HG02981 (cell line): ENCODE results near the gene CABP7.

Experiments
- ATAC-seq: cut with Tn5 transposase; IDR thresholded peaks from one replicate; pipeline ENCODE4 v1.9.1; 2021; ENCODE audit warnings: mild to moderate bottlenecking, moderate library complexity; ENCODE audit not compliant: unreplicated experiment

Gene CABP7

DNA sequence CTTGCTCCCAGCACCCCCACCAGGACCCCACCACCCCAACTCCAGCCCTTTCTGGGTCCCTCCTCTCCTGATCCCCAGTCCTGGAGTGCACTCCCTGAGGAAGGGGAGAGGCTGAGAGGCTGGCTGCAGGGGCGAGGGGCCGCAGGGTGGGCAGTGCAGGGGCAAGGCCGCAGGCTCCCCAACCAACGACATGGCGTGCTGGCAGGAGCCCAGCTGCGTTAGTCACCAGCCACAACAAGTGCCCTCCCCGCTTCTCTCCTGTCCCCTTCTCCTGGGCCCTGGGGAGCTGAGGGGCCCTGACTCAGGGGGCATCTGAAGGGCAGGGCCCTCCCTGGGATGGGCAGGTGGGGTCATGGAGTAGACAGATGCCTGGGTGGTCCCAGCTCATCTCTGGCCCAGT, 2.3 kb downstream of the CABP7 start:
- no peak for ATAC-seq

DNA sequence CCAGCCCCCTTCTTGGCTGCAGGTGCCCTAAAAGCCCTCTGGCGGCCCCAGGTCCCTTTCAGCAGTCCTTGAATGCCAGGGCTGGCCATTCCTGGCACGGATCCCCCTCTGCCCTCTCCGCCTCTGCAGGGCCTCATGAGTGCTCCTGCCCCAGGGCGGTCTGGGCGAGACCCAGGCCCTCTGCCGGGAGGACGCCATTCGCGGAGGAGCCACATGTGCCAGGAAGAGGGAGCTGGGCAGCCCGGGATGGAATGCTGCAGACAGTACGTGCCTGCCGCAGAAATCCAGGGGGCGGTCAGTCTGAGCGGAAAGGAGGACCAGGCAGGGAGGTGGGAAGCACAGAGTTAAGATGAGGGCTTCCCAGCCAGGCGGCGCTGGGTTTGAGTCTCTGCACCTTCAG, 2.8 kb downstream of the CABP7 start:
- ATAC-seq, result no peak

DNA sequence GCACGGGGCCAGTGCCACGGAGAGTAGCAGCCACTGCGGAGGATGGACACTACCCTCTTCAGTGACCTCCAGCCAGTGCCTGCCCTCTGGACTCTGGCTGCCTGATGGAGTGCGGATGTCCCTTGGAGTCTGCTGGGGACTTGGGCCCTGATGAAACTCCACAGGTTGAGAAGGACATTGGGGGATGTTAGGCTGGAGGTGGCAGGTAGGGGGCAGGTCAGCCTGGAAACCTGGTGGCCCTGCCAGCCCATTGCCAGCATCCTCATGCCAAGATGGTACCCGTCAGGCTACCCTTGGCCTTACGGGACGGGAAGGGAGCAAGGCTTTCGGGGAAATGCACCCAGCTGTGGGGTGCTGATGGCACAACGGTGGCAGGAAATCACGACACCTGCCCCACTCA, 4.0 kb downstream of the CABP7 start:
- no peak for ATAC-seq

DNA sequence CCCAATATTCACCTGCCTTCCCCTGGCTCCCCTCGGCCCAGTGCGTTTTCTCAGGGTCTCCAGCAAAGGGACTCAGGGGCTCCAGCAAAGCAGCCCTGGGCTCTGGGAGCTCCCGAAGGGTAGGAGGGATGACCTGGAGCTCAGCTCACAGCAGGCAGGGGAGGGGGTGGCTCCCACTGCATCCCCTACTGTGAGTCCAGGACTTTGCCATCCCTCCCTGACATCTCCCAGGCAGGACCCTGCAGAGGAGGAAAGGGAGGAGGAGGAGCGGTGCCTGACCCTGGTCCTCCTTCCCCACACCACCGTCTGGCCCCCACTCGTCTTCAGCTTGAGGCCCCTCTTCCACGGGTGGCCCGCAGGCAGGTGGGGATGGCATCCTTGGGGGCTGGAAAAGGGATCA, 5.0 kb downstream of the CABP7 start:
- no peak for ATAC-seq

DNA sequence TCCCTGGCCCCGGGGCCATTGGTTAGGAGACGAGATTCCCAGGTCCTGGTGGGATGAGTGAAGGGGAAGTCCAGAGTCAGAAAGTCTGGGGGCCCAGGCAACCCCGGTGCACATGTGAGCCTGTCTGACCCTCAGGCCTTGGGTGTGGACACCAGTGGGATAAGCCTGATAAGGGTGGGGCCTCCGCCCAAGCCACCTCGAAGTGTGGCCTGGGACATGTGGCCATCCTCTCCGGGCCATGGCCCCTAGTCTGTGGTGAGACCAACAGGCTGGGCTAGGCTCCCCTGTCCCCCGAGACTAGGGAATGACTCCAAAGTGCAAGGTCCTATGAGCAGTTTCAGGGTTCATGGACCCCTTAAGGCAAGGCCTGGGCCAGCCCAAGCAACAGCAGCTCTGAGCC, 6.3 kb downstream of the CABP7 start:
- no peak for ATAC-seq

DNA sequence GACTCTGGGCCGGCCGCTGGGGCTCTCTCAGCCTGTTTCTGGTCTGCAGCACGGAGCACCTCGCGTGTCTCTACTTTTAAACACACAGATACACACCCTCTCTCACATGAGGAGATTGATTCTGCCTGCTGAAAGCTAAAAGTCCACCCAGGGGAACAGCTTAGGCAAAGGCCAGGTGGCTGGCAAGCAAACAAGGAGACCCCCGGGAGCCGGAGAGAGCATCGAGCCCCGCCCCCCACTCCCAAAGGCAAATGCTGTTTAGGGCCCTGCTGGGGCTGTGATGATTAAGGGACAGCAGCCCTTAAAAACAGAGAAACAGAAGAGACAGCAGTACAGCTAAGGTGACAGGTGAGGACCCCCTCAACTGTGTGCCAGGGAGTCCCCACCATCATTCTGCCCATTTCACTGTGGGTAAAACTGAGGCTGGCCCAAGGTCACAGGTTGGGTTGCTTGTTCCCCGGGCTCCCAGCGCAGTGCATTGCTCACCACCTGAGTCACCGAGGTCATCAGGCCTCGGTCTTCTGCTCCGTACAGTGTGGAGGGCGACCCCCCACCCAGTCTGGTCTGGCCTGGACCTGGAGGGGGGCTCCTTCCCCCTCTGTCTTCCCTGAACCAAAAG, 6.8 kb downstream of the CABP7 start:
- ATAC-seq, result no peak

DNA sequence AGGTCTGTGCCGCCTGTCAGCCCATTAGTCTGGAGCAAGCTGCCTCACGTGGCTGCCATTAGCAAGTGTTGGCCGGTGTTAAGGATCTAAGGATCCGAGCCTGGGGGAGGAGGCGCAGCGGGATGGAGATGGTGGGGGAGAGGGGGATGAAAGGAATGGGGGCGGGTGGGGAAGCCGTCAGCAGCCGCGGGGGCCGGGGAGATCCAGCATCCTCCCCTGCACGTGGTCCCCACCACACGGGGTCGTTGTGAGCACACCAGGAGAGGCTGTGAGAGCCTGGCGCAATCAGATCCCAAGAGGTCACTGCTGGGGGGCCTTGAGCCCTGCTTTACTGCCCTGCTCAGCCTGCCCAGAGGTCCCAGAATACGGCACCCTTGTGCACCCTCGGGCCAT, 7.3 kb downstream of the CABP7 start:
- no peak for ATAC-seq

DNA sequence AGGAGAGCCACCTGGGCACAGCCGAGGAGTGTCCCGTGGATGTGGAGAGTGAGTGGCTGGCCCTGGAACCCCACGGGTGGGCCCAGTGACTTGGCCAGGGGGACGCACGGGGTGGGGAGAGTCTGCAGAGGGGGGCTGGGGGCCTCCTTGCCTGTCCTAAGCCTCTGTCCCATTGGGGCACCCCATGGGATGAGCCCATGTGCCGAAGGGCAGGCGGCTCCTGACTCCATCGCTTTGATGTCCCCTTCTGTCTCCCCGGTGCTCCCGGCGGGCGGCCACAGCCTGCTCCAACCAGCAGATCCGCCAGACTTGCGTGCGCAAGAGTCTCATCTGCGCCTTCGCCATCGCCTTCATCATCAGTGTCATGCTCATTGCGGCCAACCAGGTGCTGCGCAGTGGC, 9.4 kb downstream of the CABP7 start:
- no peak for ATAC-seq

DNA sequence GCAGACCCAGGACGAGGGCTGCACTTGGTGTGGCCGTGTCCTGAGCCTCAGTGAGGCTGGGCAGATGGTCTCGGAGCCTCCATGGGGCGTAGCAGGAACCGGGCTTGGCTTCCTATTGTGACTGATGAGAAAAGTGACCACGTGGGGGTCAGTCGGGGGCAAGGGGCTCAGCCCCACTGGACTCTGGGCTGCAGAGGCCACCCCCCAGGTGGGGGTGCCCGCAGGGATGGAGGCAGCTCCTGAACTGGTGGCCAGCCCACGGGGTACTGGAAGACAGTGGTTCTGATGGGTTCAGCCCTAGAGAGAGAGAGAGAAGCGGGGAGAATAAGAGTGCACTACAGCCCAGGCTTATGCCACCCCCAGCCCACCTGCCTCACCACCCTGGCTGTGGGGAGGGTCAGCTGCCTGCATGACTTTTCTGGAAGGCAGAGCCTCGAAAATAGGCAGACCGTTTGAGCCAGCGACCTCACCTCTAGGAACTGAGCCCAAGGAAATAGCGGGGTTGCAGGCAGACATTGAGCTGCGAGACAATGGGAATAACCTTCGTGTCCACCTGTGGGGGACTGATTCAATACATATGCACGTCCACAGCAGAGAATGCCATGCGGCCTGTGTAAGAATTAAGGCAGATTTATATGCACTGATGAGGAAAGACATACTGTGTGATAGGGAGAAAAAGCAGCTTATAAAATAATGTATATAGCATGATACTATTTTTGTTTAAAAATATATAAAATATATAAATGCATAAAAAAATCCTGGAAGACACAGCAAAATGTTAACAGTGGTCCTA, 11.5 kb downstream of the CABP7 start:
- ATAC-seq, result no peak

DNA sequence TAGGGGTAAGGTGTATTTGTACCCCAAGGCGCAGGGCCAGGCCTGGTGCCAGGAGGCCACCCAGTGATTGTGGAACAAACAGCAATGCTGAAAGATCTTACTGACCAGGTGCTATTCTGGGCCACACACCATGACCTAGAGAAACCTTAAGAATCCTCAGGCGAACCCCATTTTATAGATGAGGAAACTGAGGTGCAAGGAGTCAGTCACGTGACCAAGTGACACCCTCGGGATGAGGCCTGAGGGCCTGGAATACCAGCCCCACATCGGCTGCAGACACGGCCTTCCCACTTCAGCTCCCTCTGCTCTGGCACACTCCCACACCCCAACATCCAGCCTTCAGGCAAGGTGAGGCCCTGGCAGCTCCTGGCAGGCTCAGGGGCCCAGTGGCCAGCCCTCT, 13.1 kb downstream of the CABP7 start:
- no peak for ATAC-seq

DNA sequence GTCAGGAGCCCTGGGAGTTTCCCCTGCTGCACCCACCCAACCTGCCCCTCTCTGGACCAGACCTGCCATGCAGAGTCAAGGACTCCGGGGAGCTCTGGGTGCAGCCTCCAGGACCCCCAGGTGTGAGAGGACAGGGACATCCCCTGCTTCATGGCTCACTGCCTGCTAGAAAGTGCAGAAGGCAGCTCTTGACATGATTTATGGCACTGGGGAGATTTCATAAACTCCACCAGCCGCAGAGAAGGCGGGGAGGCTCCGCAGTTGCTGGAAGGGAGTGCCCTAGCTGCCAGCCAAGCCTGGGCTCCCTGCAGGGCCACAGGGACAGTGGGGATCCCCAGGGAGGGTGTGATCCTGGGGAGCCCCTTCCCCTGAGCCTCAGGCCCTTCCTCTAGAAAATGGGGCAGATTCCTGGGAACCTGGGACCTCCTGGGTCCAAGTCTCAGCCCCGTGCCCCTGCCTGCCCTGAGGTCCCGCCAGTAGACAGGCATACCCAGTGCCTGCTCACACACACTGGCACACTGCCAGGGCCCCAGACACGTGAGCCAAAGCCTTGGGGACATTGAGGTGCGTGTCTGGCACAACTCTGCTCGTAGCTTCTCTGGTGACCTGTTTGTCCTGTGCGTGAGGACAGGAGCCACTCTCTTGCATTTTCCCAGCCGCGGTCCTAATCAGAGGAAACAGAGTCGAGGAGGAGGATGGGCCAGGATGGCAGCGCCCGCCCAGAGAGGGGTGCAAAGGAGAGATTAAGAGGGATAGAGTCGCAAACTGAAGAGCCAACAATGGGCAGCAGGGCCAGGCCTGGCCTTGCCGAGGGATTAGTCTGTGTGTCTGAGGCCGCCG, 13.8 kb downstream of the CABP7 start:
- no peak for ATAC-seq

DNA sequence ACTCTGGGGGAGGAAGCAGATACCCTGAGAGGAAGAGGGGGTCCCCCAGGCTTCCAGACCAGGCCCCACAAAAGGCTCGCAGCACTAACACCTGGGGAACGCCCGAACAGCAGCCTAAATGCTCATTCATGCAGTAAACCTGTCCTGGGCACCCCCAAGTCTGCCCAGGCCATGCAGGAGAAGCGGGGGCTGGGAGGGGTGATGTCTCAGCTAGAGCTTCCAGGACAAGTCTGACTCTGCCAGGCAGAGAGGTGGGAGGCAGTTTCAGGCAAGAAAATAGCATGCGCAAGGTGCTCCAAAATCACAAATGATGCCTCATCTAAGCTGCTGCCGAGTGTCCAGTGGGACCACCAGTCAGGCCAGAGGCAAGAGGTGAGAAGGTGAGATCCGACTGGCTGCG, 14.6 kb downstream of the CABP7 start:
- no peak for ATAC-seq

DNA sequence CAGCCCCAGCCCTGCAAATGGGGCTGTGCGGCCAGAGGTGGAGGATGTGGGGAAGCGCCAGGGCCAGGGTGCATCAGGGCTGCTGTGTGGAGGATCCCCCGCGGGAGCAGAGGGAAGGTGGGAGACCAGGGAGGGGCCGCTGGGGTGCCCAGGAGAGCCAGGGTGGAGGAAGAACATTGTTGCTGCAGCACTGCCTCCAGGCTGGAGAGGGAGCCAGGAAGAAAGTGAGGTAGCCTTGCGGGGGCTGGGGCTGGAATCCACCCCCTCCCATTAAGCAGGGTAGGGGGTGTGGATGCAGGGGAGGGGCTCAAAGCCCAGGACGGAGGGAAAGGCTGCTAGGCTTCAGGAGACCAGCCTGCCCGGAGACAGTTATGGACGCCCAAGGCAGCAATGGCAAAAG, 15.0 kb downstream of the CABP7 start:
- ATAC-seq, result no peak

DNA sequence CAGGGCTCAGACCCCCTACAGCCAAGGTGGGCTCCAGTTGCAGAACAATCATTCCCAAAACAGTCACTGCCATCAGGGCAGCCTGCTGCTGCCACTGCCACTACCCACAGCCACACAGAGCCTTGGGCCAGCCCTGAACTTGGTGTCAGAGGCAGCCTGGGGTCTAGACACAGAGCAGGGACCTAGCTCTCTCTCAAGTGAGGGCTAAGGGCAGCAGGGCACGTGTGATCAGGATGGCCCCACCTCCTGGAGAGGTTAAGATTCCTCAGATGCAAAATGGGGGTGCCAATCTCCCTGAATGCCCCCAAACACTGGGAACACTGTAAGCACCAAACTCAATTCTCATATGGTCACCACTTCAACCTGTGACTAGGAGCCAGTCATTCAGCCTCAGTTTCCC, 15.6 kb downstream of the CABP7 start:
- no peak for ATAC-seq

DNA sequence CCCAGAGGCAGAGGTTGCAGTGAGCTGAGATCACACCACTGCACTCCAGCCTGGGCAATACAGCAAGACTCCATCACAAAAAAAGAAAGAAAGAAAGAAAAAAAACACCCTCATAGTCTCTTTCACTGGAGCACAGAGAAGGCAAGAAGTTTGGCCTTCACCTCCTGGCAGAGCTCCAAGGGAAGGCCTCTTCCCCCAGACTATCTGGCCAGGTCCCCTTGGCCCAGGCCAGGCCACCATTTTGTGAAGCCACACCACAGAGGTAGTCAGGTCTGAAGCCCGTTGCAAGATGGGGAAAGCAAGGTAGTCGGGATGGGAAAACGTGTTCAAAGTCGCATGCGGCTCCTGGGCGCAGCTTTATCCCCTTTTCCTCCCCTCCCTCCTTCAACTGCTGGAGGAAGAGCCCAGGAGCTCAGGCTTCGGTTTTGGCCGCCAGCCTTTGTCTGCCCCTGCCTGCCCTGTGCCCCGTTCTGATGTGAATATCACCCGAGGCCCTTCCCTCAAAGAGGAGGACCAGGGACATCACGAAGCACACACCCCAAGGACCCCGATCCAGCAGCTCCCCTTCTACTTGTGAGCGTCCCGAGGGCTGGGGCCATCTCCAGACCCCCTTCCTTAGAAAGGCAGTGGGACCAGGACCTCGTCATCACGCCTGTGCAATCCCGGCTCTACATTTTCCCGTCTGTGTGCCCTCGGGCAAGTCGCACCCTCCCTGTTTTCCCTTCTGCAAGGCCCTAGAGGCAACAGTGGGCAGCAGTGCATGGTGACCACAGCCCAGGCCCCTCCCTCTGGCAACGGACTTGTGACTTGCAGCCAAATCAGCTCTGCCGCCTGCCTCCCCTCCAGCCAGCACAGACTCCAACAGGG, 17.7 kb downstream of the CABP7 start:
- ATAC-seq, result no peak

DNA sequence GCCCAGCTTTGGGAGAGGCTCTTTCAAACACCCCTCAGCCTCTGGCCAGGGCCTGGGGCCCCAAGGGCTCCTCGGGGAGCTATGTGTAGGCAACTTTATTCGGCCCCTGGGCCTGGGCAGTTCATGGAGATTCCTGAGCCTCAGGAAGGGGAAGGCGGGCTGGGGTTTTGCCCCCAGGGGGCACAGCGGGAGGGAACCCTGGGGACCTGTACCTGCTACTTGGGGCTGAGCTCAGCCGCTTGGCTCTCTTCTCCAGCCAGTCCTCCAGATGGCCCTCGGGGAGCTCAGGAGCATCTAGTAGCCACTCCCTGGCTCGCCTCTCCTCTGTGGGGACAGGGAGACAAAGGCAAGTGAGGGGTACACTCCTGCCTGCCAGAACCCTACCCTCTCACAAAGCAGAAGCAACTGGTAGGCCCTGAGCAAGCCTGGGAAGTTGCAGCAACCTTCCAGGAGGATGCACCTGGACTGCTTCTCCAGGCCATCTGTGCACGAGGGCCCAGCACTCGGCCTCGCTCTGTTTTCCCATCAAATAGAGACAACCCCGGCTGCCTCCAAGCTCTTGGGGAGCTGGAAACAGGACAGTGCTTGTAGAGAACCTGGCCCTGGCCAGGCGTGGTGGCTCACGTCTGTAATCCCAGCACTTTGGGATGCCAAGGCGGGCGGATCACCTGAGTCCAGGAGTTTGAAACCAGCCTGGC, 18.5 kb downstream of the CABP7 start:
- ATAC-seq, result no peak

DNA sequence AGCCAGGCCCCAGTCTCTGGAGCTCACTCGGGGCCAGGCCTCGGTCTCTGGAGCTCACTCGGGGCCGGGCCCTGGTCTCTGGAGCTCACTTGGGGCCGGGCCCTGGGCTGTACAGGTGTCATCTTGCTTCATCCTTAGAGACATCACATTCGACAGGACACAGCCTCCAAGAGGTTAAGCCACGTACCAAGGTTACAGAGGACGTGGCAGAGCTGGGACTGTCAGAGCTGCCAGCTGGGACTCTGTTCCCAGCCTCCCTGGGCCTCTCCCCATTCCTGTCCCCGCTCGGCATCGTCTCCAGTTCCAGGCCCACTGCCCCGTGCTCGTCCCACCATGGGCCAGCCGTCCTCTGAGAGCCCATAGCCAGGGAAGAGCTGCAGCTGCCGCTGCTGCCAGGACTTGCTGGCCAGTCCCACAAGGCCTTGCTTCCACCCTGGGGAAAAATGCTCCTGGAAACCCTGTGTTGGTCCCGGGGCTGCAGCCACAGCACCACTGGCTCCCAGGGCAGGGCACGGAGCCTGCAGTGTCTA, 19.6 kb downstream of the CABP7 start:
- no peak for ATAC-seq

DNA sequence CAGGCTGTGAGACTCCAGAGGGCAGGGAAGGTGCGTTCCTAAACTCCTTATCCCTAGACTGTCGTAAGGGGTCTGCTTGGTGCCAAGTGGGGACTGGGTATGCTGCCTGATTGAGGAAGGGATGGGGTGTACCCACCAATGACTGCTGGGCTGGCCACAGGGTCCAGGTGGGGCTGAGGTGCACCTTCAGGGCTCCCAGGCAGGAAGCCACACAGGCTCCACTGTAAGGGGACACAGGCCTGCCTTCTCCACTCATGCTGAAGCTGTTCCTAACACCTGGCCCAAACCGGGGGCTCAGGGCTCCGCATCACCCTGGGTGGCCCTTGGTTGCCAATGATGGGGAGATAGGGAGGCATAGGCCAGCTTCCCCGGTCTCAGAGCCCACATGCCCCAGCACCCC, 20.4 kb downstream of the CABP7 start:
- no peak for ATAC-seq

DNA sequence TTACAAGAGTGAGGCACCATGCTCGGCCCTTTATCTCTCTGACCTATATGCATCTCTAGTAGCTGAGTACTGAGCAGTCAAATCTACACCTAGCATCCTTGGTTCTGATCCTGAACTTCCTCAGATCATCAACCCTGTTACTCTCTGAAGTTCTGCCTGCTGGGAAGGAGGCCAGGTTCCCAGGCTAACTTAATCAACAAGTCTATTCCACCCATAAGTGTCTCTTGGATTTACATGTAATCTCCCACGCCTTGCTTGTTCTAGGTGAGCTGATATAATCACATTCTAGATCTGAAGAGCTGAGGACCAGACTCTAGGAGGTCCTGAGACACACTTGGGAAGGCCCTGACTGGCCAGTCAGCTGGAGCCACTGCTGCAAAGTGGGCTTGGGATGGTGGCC, 22.1 kb downstream of the CABP7 start:
- ATAC-seq, result no peak

DNA sequence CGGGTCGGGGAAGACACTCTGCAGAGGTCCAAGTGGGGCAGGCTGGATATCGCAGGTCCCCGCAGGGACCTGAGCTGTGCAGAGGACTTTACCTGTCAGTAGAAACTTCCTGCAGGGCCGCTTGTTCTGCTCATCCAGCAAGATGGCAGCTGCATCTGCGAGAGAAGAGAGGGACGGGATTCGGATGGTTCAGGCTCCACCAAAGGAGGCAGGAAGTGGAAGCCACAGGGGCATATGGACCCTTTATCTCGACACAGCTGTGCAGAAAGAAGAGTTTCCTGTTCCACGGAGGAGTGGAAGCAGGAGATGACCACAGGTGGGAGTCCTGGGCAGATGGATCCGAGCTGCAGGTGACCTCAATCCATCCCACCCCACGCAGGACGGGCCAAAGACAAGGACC, 22.5 kb downstream of the CABP7 start:
- no peak for ATAC-seq
